GM23338 (cell line): ENCODE measurements around the gene TMEM119. TPM values are rescaled to one million over a fixed set of nuclear protein-coding genes. Genes with fewer than 3 reads are reported as not detected.

Source experiments
- ATAC-seq: fragments of 200-7000 bp; cut with Tn5 transposase; 3 replicates; pipeline ENCODE4 v1.9.1; 2020
- DNase-seq: peaks from one replicate; pipeline ENCODE4 v3.0.0-alpha.2; 2015; ENCODE audit warnings: low spot score
- H2AFZ ChIP-seq: fragments of 200-600 bp; sonication (generic); 2 replicates; pipeline ENCODE4 v1.8.0; 2016; ENCODE audit warnings: antibody characterized with exemption, mild to moderate bottlenecking, moderate library complexity
- H3F3A ChIP-seq: fragments of 200-600 bp; sonication (generic); replicated peaks from 2 replicates; pipeline ENCODE4 v1.8.0; 2017; ENCODE audit warnings: antibody characterized with exemption, mixed run types, low read depth
- H3K27ac ChIP-seq: fragments of 200-600 bp; sonication (generic); 2 replicates; pipeline ENCODE4 v1.6.1; 2016; ENCODE audit warnings: low read depth
- H3K27me3 ChIP-seq: fragments of 200-600 bp; sonication (generic); 2 replicates; pipeline ENCODE4 v1.8.0; 2016; ENCODE audit warnings: mild to moderate bottlenecking, mixed run types, moderate library complexity; ENCODE audit not compliant: insufficient read depth
- H3K36me3 ChIP-seq: fragments of 200-600 bp; sonication (generic); 2 replicates; pipeline ENCODE4 v1.8.0; 2016; ENCODE audit warnings: mild to moderate bottlenecking; ENCODE audit not compliant: insufficient read depth
- H3K4me1 ChIP-seq: fragments of 200-600 bp; sonication (generic); 2 replicates; pipeline ENCODE4 v1.8.0; 2016; ENCODE audit warnings: mild to moderate bottlenecking, moderate library complexity; ENCODE audit not compliant: insufficient read depth
- H3K4me2 ChIP-seq: fragments of 200-600 bp; sonication (generic); 2 replicates; pipeline ENCODE4 v1.7.1; 2017; ENCODE audit warnings: mixed run types
- H3K4me3 ChIP-seq: fragments of 200-600 bp; sonication (generic); 2 replicates; pipeline ENCODE4 v1.6.1; 2016; ENCODE audit warnings: mixed run types
- H3K79me2 ChIP-seq: fragments of 200-600 bp; sonication (generic); replicated peaks from 2 replicates; pipeline ENCODE4 v1.8.0; 2017; ENCODE audit warnings: mild to moderate bottlenecking; ENCODE audit not compliant: insufficient read depth
- H3K9me2 ChIP-seq: fragments of 200-600 bp; sonication (generic); 2 replicates; pipeline ENCODE4 v1.8.0; 2017; ENCODE audit not compliant: insufficient read depth
- H4K20me1 ChIP-seq: fragments of 200-600 bp; sonication (generic); replicated peaks from 2 replicates; pipeline ENCODE4 v1.8.0; 2017; ENCODE audit warnings: mild to moderate bottlenecking; ENCODE audit not compliant: insufficient read depth
- H3K27ac Mint-ChIP-seq: 2 replicates; pipeline ENCODE4 v1.8.0; 2020; ENCODE audit warnings: inconsistent platforms, mild to moderate bottlenecking, moderate library complexity, mixed read lengths
- H3K27me3 Mint-ChIP-seq: 3 replicates; pipeline ENCODE4 v1.8.0; 2022; ENCODE audit warnings: low read depth, mild to moderate bottlenecking, moderate library complexity, mixed read lengths, inconsistent platforms; ENCODE audit not compliant: insufficient read depth, poor library complexity
- H3K36me3 Mint-ChIP-seq: 3 replicates; pipeline ENCODE4 v1.8.0; 2021; ENCODE audit warnings: low read depth, mild to moderate bottlenecking, inconsistent platforms, moderate library complexity, mixed read lengths
- H3K4me1 Mint-ChIP-seq: 3 replicates; pipeline ENCODE4 v1.8.0; 2020; ENCODE audit warnings: mild to moderate bottlenecking, inconsistent platforms, mixed read lengths
- H3K4me3 Mint-ChIP-seq: 3 replicates; pipeline ENCODE4 v1.8.0; 2021; ENCODE audit warnings: moderate library complexity, mild to moderate bottlenecking, inconsistent platforms, mixed read lengths
- H3K9me3 Mint-ChIP-seq: 3 replicates; pipeline ENCODE4 v1.8.0; 2020; ENCODE audit warnings: moderate library complexity, mild to moderate bottlenecking, inconsistent platforms, mixed read lengths
- CREB1 ChIP-seq: fragments of 250-450 bp; sonication (Bioruptor Pico); IDR thresholded peaks from 2 replicates; pipeline ENCODE4 v1.5.0; 2020; ENCODE audit warnings: low read depth, mild to moderate bottlenecking, moderate library complexity
- EZH2 ChIP-seq: fragments of 200-600 bp; sonication (generic); IDR thresholded peaks from one replicate; pipeline ENCODE4 v1.8.0; 2017; ENCODE audit warnings: antibody characterized with exemption, mild to moderate bottlenecking, low read depth; ENCODE audit not compliant: unreplicated experiment
- EZH2phosphoT487 ChIP-seq: fragments of 200-600 bp; sonication (generic); IDR thresholded peaks from one replicate; pipeline ENCODE4 v1.8.1; 2018; ENCODE audit warnings: antibody characterized with exemption; ENCODE audit not compliant: unreplicated experiment
- JUNB ChIP-seq: IDR thresholded peaks from one replicate; pipeline ENCODE4 v1.6.1; 2016; ENCODE audit warnings: antibody characterized with exemption; ENCODE audit not compliant: unreplicated experiment
- POLR2AphosphoS5 ChIP-seq: IDR thresholded peaks from 2 replicates; pipeline ENCODE4 v1.6.1; 2016; ENCODE audit warnings: antibody characterized with exemption, low read depth
- REST ChIP-seq: IDR thresholded peaks from one replicate; pipeline ENCODE4 v1.6.1; 2018; ENCODE audit warnings: antibody characterized with exemption; ENCODE audit not compliant: unreplicated experiment
- STAT1 ChIP-seq: IDR thresholded peaks from one replicate; pipeline ENCODE4 v1.6.1; 2016; ENCODE audit warnings: antibody characterized with exemption; ENCODE audit not compliant: unreplicated experiment
- ZNF114 ChIP-seq: fragments of 250-450 bp; sonication (Bioruptor Pico); IDR thresholded peaks from 2 replicates; pipeline ENCODE4 v1.5.0; 2020; ENCODE audit warnings: mild to moderate bottlenecking, moderate library complexity
- ZNF331 ChIP-seq: fragments of 250-450 bp; sonication (Bioruptor Pico); IDR thresholded peaks from 2 replicates; pipeline ENCODE4 v1.5.0; 2020; ENCODE audit warnings: low read depth, mild to moderate bottlenecking, moderate library complexity
- ZNF462 ChIP-seq: fragments of 250-450 bp; sonication (Bioruptor Pico); IDR thresholded peaks from 2 replicates; pipeline ENCODE4 v1.5.0; 2020; ENCODE audit warnings: mild to moderate bottlenecking, moderate library complexity
- polyA plus RNA-seq: library from polyadenylated mRNA; unstranded; fragments of >200 nt; fragmentation: Nextera tagmentation; extraction: Ambion mirVana; gene quantifications from 2 replicates; pipeline ENCODE4 v1.2.1, GENCODE V29; 2016
- total RNA-seq: library from RNA; depleted of rRNA; stranded (reverse); fragments of >200 nt; shearing (Covaris generic); gene quantifications from 2 replicates; pipeline ENCODE4 v1.2.3, GENCODE V29; 2014
- TF ChIP-seq, protein P1 (sequence below): IDR thresholded peaks from 2 replicates; pipeline ENCODE4 v1.6.1; 2016; ENCODE audit warnings: antibody characterized with exemption

TMEM119 gene
- total and polyA plus RNA-seq, 2 experiments from 2014 or later = 0.06 to 0.07 TPM

GRCh38 chr12:108616941-108617858 is 19.3 kb upstream of the TMEM119 start (continued):
- TF ChIP-seq EZH2phosphoT487 (no peak), POLR2AphosphoS5 (no peak), ZNF462 (no peak), ZNF114 (CRISPR knock-in tag) (no peak)
- TF ChIP-seq, protein P1, sequence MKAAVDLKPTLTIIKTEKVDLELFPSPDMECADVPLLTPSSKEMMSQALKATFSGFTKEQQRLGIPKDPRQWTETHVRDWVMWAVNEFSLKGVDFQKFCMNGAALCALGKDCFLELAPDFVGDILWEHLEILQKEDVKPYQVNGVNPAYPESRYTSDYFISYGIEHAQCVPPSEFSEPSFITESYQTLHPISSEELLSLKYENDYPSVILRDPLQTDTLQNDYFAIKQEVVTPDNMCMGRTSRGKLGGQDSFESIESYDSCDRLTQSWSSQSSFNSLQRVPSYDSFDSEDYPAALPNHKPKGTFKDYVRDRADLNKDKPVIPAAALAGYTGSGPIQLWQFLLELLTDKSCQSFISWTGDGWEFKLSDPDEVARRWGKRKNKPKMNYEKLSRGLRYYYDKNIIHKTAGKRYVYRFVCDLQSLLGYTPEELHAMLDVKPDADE = no peak

GRCh38 chr12:108616359-108616758 is 18.5 kb upstream of the TMEM119 start:
- H3K36me3 Mint-ChIP-seq = peaks cover 3% of the 10 kb centered on the region; the same call in 1 of the 3 replicates
- no peak overlapping the region for H3K27ac ChIP-seq
- H3K27me3 ChIP-seq = no peaks in the 10 kb centered on the region
- H3K27ac Mint-ChIP-seq = no peak overlapping the region
- H3K4me3 ChIP-seq = no peak overlapping the region
- no peaks in the 10 kb centered on the region for H3K79me2 ChIP-seq
- H3K9me3 Mint-ChIP-seq = peaks cover 7% of the 10 kb centered on the region
- H3K36me3 ChIP-seq = no peaks in the 10 kb centered on the region
- ATAC-seq (no peak), DNase-seq (no peak)
- H3K27me3 Mint-ChIP-seq = peaks cover 9% of the 10 kb centered on the region
- 0 out of 2 replicates have a peak, but pooled peaks cover 3% of the 10 kb centered on the region for H3F3A ChIP-seq
- no peak overlapping the region for H3K4me2 ChIP-seq
- no peak overlapping the region for H2AFZ ChIP-seq
- H3K9me2 ChIP-seq = no peaks in the 10 kb centered on the region
- H3K4me3 Mint-ChIP-seq = no peak overlapping the region
- H3K4me1 ChIP-seq = peaks cover 3% of the 10 kb centered on the region; the same call in 1 of the 2 replicates
- peaks cover 20% of the 10 kb centered on the region for H3K4me1 Mint-ChIP-seq
- H4K20me1 ChIP-seq = no peaks in the 10 kb centered on the region
- TF ChIP-seq REST = no peak
- TF ChIP-seq ZNF114 (CRISPR knock-in tag) = no peak
- TF ChIP-seq, protein P1 = no peak
- TF ChIP-seq EZH2 = no peak
- TF ChIP-seq CREB1 (CRISPR knock-in tag) = no peak
- TF ChIP-seq STAT1 = no peak
- no peak for TF ChIP-seq JUNB
- TF ChIP-seq ZNF331 (CRISPR knock-in tag) = no peak
- TF ChIP-seq EZH2phosphoT487 = no peak
